GM12864 (cell line): ENCODE data around the gene PRKG2.

Source experiments
- DNase-seq: peaks from one replicate; pipeline ENCODE4 v3.0.0-alpha.2; 2011; ENCODE audit warnings: low read depth
- H3K4me3 ChIP-seq: 2 replicates; pipeline ENCODE4 v1.5.1; 2011; ENCODE audit warnings: mild to moderate bottlenecking, low read depth, low read length, control low read depth
- CTCF ChIP-seq: IDR thresholded peaks from 2 replicates; pipeline ENCODE4 v1.5.1; 2011; ENCODE audit warnings: low read depth, mild to moderate bottlenecking, moderate library complexity, low read length, control low read depth, inconsistent platforms; ENCODE audit errors: missing control alignments

Gene PRKG2

GRCh38 chr4:81198609-81199008 lies 16.4 kb downstream of the PRKG2 start:
- TF ChIP-seq CTCF = no peak
- no peak for DNase-seq
- H3K4me3 ChIP-seq = no peak overlapping the region

GRCh38 chr4:81197864-81198524 lies 17.0 kb downstream of the PRKG2 start:
- no peak for DNase-seq
- H3K4me3 ChIP-seq = no peak overlapping the region
- no peak for TF ChIP-seq CTCF

- DNase-seq = no peak
- H3K4me3 ChIP-seq = no peak overlapping the region
- TF ChIP-seq CTCF = no peak
Measured at GRCh38 chr4:81196126-81196650, 18.8 kb downstream of the PRKG2 start.

- TF ChIP-seq CTCF = no peak
- H3K4me3 ChIP-seq = no peak overlapping the region
- DNase-seq = no peak
Measured at GRCh38 chr4:81195475-81195874, 19.5 kb downstream of the PRKG2 start.

- no peak for TF ChIP-seq CTCF
- no peak for DNase-seq
- H3K4me3 ChIP-seq = no peak overlapping the region
Measured at GRCh38 chr4:81194286-81194685, 20.7 kb downstream of the PRKG2 start.

GRCh38 chr4:81180916-81181315 lies 34.1 kb downstream of the PRKG2 start:
- no peak for TF ChIP-seq CTCF
- no peak for DNase-seq
- H3K4me3 ChIP-seq = no peak overlapping the region

GRCh38 chr4:81179326-81179725 lies 35.7 kb downstream of the PRKG2 start:
- no peak for DNase-seq
- TF ChIP-seq CTCF = no peak
- H3K4me3 ChIP-seq = no peak overlapping the region
